Ovary (tissue), 9 donors: ENCODE results near the gene LRRC71. TPM values are rescaled to one million over a fixed set of nuclear protein-coding genes. Genes with fewer than 3 reads are reported as not detected.

Source experiments
- DNase-seq, 5 donors: peaks; one replicate each; pipeline ENCODE4 v3.0.0-alpha.2; 2019 to 2020
- H3K27ac ChIP-seq, 2 donors: fragments of 200-600 bp; one replicate each; pipeline versions ENCODE4 v1.5.1 to v1.8.0; 2019 to 2022
- H3K27me3 ChIP-seq: fragments of 200-600 bp; one replicate; pipeline ENCODE4 v1.8.0; 2022
- H3K36me3 ChIP-seq: fragments of 200-600 bp; sonication (generic); one replicate; pipeline ENCODE4 v1.5.1; 2019
- H3K4me1 ChIP-seq: one replicate; pipeline ENCODE4 v1.8.1; 2013; ENCODE audit warnings: mild to moderate bottlenecking, moderate library complexity; ENCODE audit not compliant: insufficient read depth
- H3K4me3 ChIP-seq: fragments of 200-600 bp; sonication (generic); one replicate; pipeline ENCODE4 v1.5.1; 2017
- H3K9me3 ChIP-seq, 2 donors: fragments of 200-600 bp in 1 of 2; sonication (generic) in 1 of 2; one replicate each; pipeline versions ENCODE4 v1.5.1 to v1.8.1; 2013 to 2019; ENCODE audit warnings: mild to moderate bottlenecking in 1 of 2, moderate library complexity in 1 of 2
- EP300 ChIP-seq: sonication (generic); formaldehyde crosslinking; IDR thresholded peaks from one replicate; pipeline ENCODE4 v1.6.1; 2017; ENCODE audit warnings: antibody characterized with exemption
- POLR2A ChIP-seq: fragments of 450-650 bp; IDR thresholded peaks from one replicate; pipeline ENCODE4 v1.6.1; 2017; ENCODE audit warnings: antibody characterized with exemption, mild to moderate bottlenecking, moderate library complexity
- WGBS, 3 donors: extraction: QIAGEN DNeasy Blood & Tissue Kit in 1 of 3; methylation state at CpG; one replicate each; pipeline versions ENCODE4 v1.1.5 to v1.1.7; 2013 to 2017; 5-methylcytosine and 5-hydroxymethylcytosine counted together
- intact Hi-C, 4 donors: fragments of 100-400 bp; cut with DNase I; formaldehyde crosslinking; loops; one replicate each; pipeline versions ENCODE4 v1.11.0 to v1.15.1; 2022 to 2023
- polyA plus RNA-seq, 2 donors: library from polyadenylated mRNA; stranded (reverse); fragments of 200-250 nt in 1 of 2; fragments of 350-450 nt in 1 of 2; fragmentation: Illumina TruSeq in 1 of 2; extraction: RNeasy Lipid Tissue Mini Kit (QIAGEN cat#74804) in 1 of 2; gene quantifications; one replicate each; pipeline ENCODE4 v1.2.3, GENCODE V29; 2013 to 2014
- total RNA-seq, 7 donors: library from RNA; depleted of rRNA in 2 of 7; stranded (reverse); fragments of >200 nt in 2 of 7; fragmentation: NEBNext Ultra II Directional in 3 of 7; extraction: Animal tissue kit (Norgen Biotek cat#: 25700) in 3 of 7; gene quantifications; one replicate each; pipeline versions ENCODE4 v1.1.0 to v1.2.4, GENCODE V29; 2016 to 2023
- TF ChIP-seq, protein P1 (sequence below), 3 donors: fragments of 450-650 bp in 2 of 3; fragments of 200-600 bp in 1 of 3; IDR thresholded peaks; one replicate each; pipeline versions ENCODE4 v1.5.1 to v1.8.0; 2016 to 2022; ENCODE audit warnings: antibody characterized with exemption in 3 of 3, mild to moderate bottlenecking in 1 of 3
- donor health status: DM: no; HTN: no; CAD: no; lungs with moderate emphysema.
- donor health status: DM: no; HTN: no; CAD: no.
- donor health status: Bipolar disorder and iron deficiency.
- donor health status: DM: yes; HTN: yes; CAD: no.
- donor health status: DM: no; HTN: no; CAD: no.
- donor health status: DM: yes; HTN: yes; CAD: no.

Gene LRRC71
- total and polyA plus RNA-seq, 9 donors, result 0.07 to 11.1 (median 0.80) TPM; not detected in 3

GRCh38 chr1:156937883-156938282 is 17.5 kb downstream of the LRRC71 start:
- no peaks in the 10 kb centered on the region for H3K27me3 ChIP-seq
- no peaks in the 10 kb centered on the region for H3K4me1 ChIP-seq
- H3K27ac ChIP-seq, result no peak overlapping the region
- TF ChIP-seq, protein P1, sequence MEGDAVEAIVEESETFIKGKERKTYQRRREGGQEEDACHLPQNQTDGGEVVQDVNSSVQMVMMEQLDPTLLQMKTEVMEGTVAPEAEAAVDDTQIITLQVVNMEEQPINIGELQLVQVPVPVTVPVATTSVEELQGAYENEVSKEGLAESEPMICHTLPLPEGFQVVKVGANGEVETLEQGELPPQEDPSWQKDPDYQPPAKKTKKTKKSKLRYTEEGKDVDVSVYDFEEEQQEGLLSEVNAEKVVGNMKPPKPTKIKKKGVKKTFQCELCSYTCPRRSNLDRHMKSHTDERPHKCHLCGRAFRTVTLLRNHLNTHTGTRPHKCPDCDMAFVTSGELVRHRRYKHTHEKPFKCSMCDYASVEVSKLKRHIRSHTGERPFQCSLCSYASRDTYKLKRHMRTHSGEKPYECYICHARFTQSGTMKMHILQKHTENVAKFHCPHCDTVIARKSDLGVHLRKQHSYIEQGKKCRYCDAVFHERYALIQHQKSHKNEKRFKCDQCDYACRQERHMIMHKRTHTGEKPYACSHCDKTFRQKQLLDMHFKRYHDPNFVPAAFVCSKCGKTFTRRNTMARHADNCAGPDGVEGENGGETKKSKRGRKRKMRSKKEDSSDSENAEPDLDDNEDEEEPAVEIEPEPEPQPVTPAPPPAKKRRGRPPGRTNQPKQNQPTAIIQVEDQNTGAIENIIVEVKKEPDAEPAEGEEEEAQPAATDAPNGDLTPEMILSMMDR (IDR thresholded peaks at IDR 0.05), result no peak
- TF ChIP-seq EP300 (no peak), POLR2A (no peak)
- intact Hi-C loops, result no loop called here
- no peaks in the 10 kb centered on the region for H3K36me3 ChIP-seq
- no peak for DNase-seq
- no peaks in the 10 kb centered on the region for H3K9me3 ChIP-seq
- 76 to 88% (median 81%) methylated on average over 8 of the region's 8 CpGs for WGBS, 3 donors
- H3K4me3 ChIP-seq, result no peak overlapping the region

DNA sequence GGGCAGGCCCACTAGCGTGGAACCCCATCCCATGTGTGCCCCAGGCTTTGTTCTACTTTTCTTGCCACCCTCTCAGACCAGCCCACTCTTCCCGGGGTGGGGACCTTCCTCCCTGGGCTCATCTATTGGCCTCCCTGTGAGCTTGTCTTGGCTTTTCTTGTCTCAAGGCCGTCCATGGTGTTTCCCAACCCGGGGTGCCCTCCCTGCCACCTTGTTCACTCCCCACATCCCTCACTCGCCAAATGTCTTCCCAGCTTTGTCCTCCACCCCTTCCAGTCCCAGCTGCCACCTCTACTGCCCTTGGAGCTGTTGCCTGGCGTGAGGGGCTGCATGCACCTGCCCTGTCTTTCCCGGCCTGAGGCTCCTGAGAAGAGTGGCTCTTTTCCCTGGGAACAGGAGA is 18.4 kb downstream of the LRRC71 start:
- no peak for TF ChIP-seq EP300
- TF ChIP-seq, protein P1 (IDR thresholded peaks at IDR 0.05), result no peak
- TF ChIP-seq POLR2A, result no peak
- Histone ChIP-seq H3K9me3 (no peaks in the 10 kb centered on the region), H3K4me3 (no peak overlapping the region), H3K27ac (no peak overlapping the region), H3K27me3 (no peaks in the 10 kb centered on the region), H3K36me3 (no peaks in the 10 kb centered on the region), H3K4me1 (no peaks in the 10 kb centered on the region)
- no peak for DNase-seq
- 59 to 80% (median 66%) methylated on average over 7 of the region's 7 CpGs for WGBS, 3 donors
- intact Hi-C loops, result no loop called here

GRCh38 chr1:156939786-156940334 is 19.4 kb downstream of the LRRC71 start:
- Histone ChIP-seq H3K9me3 (no peaks in the 10 kb centered on the region), H3K4me1 (no peaks in the 10 kb centered on the region), H3K36me3 (no peaks in the 10 kb centered on the region), H3K27ac (no peak overlapping the region), H3K27me3 (no peaks in the 10 kb centered on the region), H3K4me3 (no peak overlapping the region)
- 85 to 93% (median 90%) methylated on average over 11 to 13 of the region's 13 CpGs for whole genome bisulfite sequencing, 3 donors
- DNase-seq, result no peak
- intact Hi-C loops, result no loop called here
- TF ChIP-seq, protein P1 (IDR thresholded peaks at IDR 0.05), result no peak
- TF ChIP-seq EP300, result no peak
- no peak for TF ChIP-seq POLR2A

DNA sequence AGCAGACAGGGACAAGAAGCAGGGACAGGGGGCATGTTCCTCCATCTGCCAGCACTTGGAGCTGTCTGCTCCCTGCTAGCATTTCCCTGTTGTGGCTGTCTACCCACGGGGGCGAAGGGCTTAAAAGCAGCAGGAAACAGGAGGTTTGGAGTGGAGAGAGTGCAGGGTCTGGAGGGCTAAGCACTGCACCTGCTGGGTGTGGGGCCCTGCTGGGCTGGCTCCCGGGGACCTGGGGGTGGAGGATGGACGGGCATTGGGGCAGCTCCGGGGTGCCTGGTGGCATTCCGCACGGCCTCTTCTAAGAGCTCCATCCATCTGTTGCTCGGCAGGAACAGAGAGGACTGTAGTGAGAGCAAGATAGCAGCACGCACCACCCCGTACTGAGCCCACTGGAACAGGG is 21.2 kb downstream of the LRRC71 start:
- H3K9me3 ChIP-seq, result no peaks in the 10 kb centered on the region
- no peak overlapping the region for H3K27ac ChIP-seq
- WGBS, 3 donors, result 85 to 90% (median 89%) methylated on average over 10 of the region's 10 CpGs
- no peak overlapping the region for H3K4me3 ChIP-seq
- TF ChIP-seq, protein P1 (IDR thresholded peaks at IDR 0.05), result no peak
- TF ChIP-seq POLR2A (no peak), EP300 (no peak)
- intact Hi-C loops, result no loop called here
- H3K36me3 ChIP-seq, result no peaks in the 10 kb centered on the region
- DNase-seq, result peak in 1 of 5 donors; percentile 26
- no peaks in the 10 kb centered on the region for H3K4me1 ChIP-seq
- no peaks in the 10 kb centered on the region for H3K27me3 ChIP-seq
